CD8-positive, alpha-beta memory T cell (primary cell): Measurements from ENCODE around the gene SLC2A10. TPM values are rescaled to one million over a fixed set of nuclear protein-coding genes. Genes with fewer than 3 reads are reported as not detected.

Source experiments
- CTCF ChIA-PET: fragments of 350-600 bp; sonication (Branson Sonifier 250); formaldehyde crosslinking; loops from one replicate; lab custom pipeline; 2021; ENCODE audit warnings: antibody characterized with exemption; lab: Charles Lee
- POLR2A ChIA-PET: fragments of 350-600 bp; sonication (Branson Sonifier 250); formaldehyde crosslinking; loops from one replicate; lab custom pipeline; 2021; ENCODE audit warnings: antibody characterized with exemption; lab: Charles Lee
- DNase-seq, 5 donors: peaks; one replicate each; pipeline versions ENCODE4 v3.0.0 to v3.0.0-alpha.2; 2020 to 2022; ENCODE audit warnings: mixed read lengths in 1 of 5
- H3K27ac ChIP-seq: one replicate; pipeline ENCODE4 v1.7.0; 2013; ENCODE audit warnings: low read depth, mild to moderate bottlenecking, low read length, moderate library complexity
- H3K27me3 ChIP-seq: 2 replicates; pipeline ENCODE4 v1.7.0; 2013; ENCODE audit warnings: low read length, mild to moderate bottlenecking; ENCODE audit not compliant: insufficient read depth, poor library complexity, severe bottlenecking
- H3K36me3 ChIP-seq: 2 replicates; pipeline ENCODE4 v1.7.0; 2013; ENCODE audit warnings: mild to moderate bottlenecking, low read length, moderate library complexity; ENCODE audit not compliant: insufficient read depth
- H3K4me1 ChIP-seq: 2 replicates; pipeline ENCODE4 v1.7.0; 2013; ENCODE audit warnings: mild to moderate bottlenecking, low read length, moderate library complexity; ENCODE audit not compliant: insufficient read depth
- H3K4me3 ChIP-seq: 2 replicates; pipeline ENCODE4 v1.7.0; 2013; ENCODE audit warnings: mild to moderate bottlenecking, low read length
- H3K9me3 ChIP-seq: 2 replicates; pipeline ENCODE4 v1.7.0; 2013; ENCODE audit warnings: mild to moderate bottlenecking, low read length
- H3K27ac Mint-ChIP-seq, 8 donors: one replicate each; pipeline ENCODE4 v1.8.0; 2020 to 2021; ENCODE audit warnings: mixed read lengths in 8 of 8, mild to moderate bottlenecking in 6 of 8, inconsistent platforms in 3 of 8, moderate library complexity in 3 of 8
- H3K27me3 Mint-ChIP-seq, 2 donors: one replicate each; pipeline ENCODE4 v1.8.0; 2020 to 2021; ENCODE audit warnings: mixed read lengths in 2 of 2, mild to moderate bottlenecking in 1 of 2, moderate library complexity in 1 of 2
- H3K36me3 Mint-ChIP-seq, 3 donors: one replicate each; pipeline ENCODE4 v1.8.0; 2020 to 2021; ENCODE audit warnings: mixed read lengths in 3 of 3, inconsistent platforms in 1 of 3, mild to moderate bottlenecking in 1 of 3
- H3K4me1 Mint-ChIP-seq, 3 donors: one replicate each; pipeline ENCODE4 v1.8.0; 2020 to 2021; ENCODE audit warnings: mixed read lengths in 3 of 3, inconsistent platforms in 1 of 3, mild to moderate bottlenecking in 1 of 3
- H3K4me3 Mint-ChIP-seq, 7 donors: one replicate each; pipeline ENCODE4 v1.8.0; 2020 to 2021; ENCODE audit warnings: mixed read lengths in 7 of 7, mild to moderate bottlenecking in 6 of 7, moderate library complexity in 4 of 7, inconsistent platforms in 2 of 7
- H3K9me3 Mint-ChIP-seq, 5 donors: one replicate each; pipeline ENCODE4 v1.8.0; 2020 to 2022; ENCODE audit warnings: mixed read lengths in 5 of 5, mild to moderate bottlenecking in 3 of 5, moderate library complexity in 2 of 5, inconsistent platforms in 1 of 5
- polyA plus RNA-seq: library from polyadenylated mRNA; unstranded; fragments of 300-500 nt; fragmentation: Illumina TruSeq; gene quantifications from one replicate; pipeline ENCODE4 v1.2.3, GENCODE V29; 2021
- total RNA-seq, 2 experiments: library from RNA; stranded (reverse); gene quantifications; one replicate each; pipeline ENCODE4 v1.2.3, GENCODE V29; 2021

The SLC2A10 gene
- total RNA-seq (not detected), polyA plus RNA-seq (0.05 TPM)

GRCh38 chr20:46709459-46710152 lies at the start of gene SLC2A10:
SLC2A10 (plus strand) TSS chr20:46709649; CDS start chr20:46709737, 88 bp downstream.
- POLR2A ChIA-PET: no interaction called here
- Histone ChIP-seq H3K27me3 (peaks cover 23% of the 10 kb centered on the region), H3K4me3 (no peak within 1 kb of the TSS), H3K27ac (no peak within 1 kb of the TSS), H3K4me1 (peaks cover 5% of the 10 kb centered on the region), H3K36me3 (no peaks in the 10 kb centered on the region), H3K9me3 (no peaks in the 10 kb centered on the region)
- Mint-ChIP-seq H3K27me3 (peaks cover 43 to 79% of the 10 kb centered on the region in 2 donors), H3K4me1 (peaks cover 10 to 13% (median 12%) of the 10 kb centered on the region in 3 donors), H3K36me3 (no peaks in the 10 kb centered on the region), H3K9me3 (peaks cover 0 to 9% (median 9%) of the 10 kb centered on the region in 5 donors), H3K4me3 (peak within 1 kb of the TSS in 6 of 7 donors; percentile 57 to 86 (median 64)), H3K27ac (peak within 1 kb of the TSS in 1 of 8 donors; percentile 67)
- CTCF ChIA-PET: no interaction called here
- peak in 1 of 5 donors; percentile 5 for DNase-seq

- no peaks in the 10 kb centered on the region for H3K9me3 ChIP-seq
- peaks cover 1 to 10% (median 3%) of the 10 kb centered on the region in 3 donors for H3K36me3 Mint-ChIP-seq
- CTCF ChIA-PET: no interaction called here
- no peak overlapping the region for H3K4me3 ChIP-seq
- no peak overlapping the region for H3K27ac Mint-ChIP-seq
- DNase-seq: no peak
- H3K27ac ChIP-seq: no peak overlapping the region
- no peaks in the 10 kb centered on the region for H3K27me3 Mint-ChIP-seq
- no peaks in the 10 kb centered on the region for H3K36me3 ChIP-seq
- POLR2A ChIA-PET: no interaction called here
- no peaks in the 10 kb centered on the region for H3K4me1 ChIP-seq
- H3K4me3 Mint-ChIP-seq: no peak overlapping the region
- H3K4me1 Mint-ChIP-seq: no peaks in the 10 kb centered on the region
- no peaks in the 10 kb centered on the region for H3K27me3 ChIP-seq
- H3K9me3 Mint-ChIP-seq: peaks cover 0 to 5% (median 0%) of the 10 kb centered on the region in 5 donors
Measured at GRCh38 chr20:46660487-46660886, 49.0 kb upstream of the SLC2A10 start.

GRCh38 chr20:46661659-46662058 lies 47.8 kb upstream of the SLC2A10 start:
- H3K27ac ChIP-seq: no peak overlapping the region
- H3K4me3 ChIP-seq: no peak overlapping the region
- H3K4me1 Mint-ChIP-seq: no peaks in the 10 kb centered on the region
- H3K9me3 ChIP-seq: no peaks in the 10 kb centered on the region
- H3K27ac Mint-ChIP-seq: no peak overlapping the region
- H3K9me3 Mint-ChIP-seq: peaks cover 0 to 5% (median 0%) of the 10 kb centered on the region in 5 donors
- POLR2A ChIA-PET: no interaction called here
- DNase-seq: no peak
- CTCF ChIA-PET: no interaction called here
- H3K27me3 Mint-ChIP-seq: no peaks in the 10 kb centered on the region
- no peaks in the 10 kb centered on the region for H3K27me3 ChIP-seq
- H3K4me3 Mint-ChIP-seq: no peak overlapping the region
- H3K36me3 Mint-ChIP-seq: peaks cover 1 to 10% (median 3%) of the 10 kb centered on the region in 3 donors
- H3K36me3 ChIP-seq: no peaks in the 10 kb centered on the region
- no peaks in the 10 kb centered on the region for H3K4me1 ChIP-seq

- no peaks in the 10 kb centered on the region for H3K36me3 ChIP-seq
- H3K27me3 ChIP-seq: no peaks in the 10 kb centered on the region
- no peaks in the 10 kb centered on the region for H3K4me1 ChIP-seq
- H3K27ac ChIP-seq: no peak overlapping the region
- ChIA-PET POLR2A (no interaction called here), CTCF (no interaction called here)
- no peak overlapping the region for H3K27ac Mint-ChIP-seq
- H3K4me3 Mint-ChIP-seq: no peak overlapping the region
- no peak for DNase-seq
- no peaks in the 10 kb centered on the region for H3K4me1 Mint-ChIP-seq
- H3K9me3 ChIP-seq: no peaks in the 10 kb centered on the region
- no peak overlapping the region for H3K4me3 ChIP-seq
- H3K36me3 Mint-ChIP-seq: peaks cover 1 to 14% (median 3%) of the 10 kb centered on the region in 3 donors
- H3K27me3 Mint-ChIP-seq: no peaks in the 10 kb centered on the region
- peaks cover 0 to 5% (median 0%) of the 10 kb centered on the region in 5 donors for H3K9me3 Mint-ChIP-seq
Measured at GRCh38 chr20:46663531-46663930, 45.9 kb upstream of the SLC2A10 start.

GRCh38 chr20:46665602-46666001 lies 43.8 kb upstream of the SLC2A10 start:
- no peaks in the 10 kb centered on the region for H3K4me1 Mint-ChIP-seq
- H3K27me3 Mint-ChIP-seq: no peaks in the 10 kb centered on the region
- no peaks in the 10 kb centered on the region for H3K36me3 ChIP-seq
- no peak overlapping the region for H3K4me3 Mint-ChIP-seq
- peaks cover 0 to 4% (median 4%) of the 10 kb centered on the region in 5 donors for H3K9me3 Mint-ChIP-seq
- no peak overlapping the region for H3K27ac ChIP-seq
- ChIA-PET POLR2A (no interaction called here), CTCF (no interaction called here)
- no peaks in the 10 kb centered on the region for H3K27me3 ChIP-seq
- no peaks in the 10 kb centered on the region for H3K4me1 ChIP-seq
- no peak for DNase-seq
- H3K27ac Mint-ChIP-seq: no peak overlapping the region
- no peaks in the 10 kb centered on the region for H3K9me3 ChIP-seq
- no peak overlapping the region for H3K4me3 ChIP-seq
- H3K36me3 Mint-ChIP-seq: peaks cover 1 to 18% (median 10%) of the 10 kb centered on the region in 3 donors

GRCh38 chr20:46666306-46666705 lies 43.1 kb upstream of the SLC2A10 start:
- ChIA-PET CTCF (no interaction called here), POLR2A (no interaction called here)
- no peaks in the 10 kb centered on the region for H3K9me3 ChIP-seq
- H3K4me1 Mint-ChIP-seq: no peaks in the 10 kb centered on the region
- H3K27ac Mint-ChIP-seq: no peak overlapping the region
- H3K4me3 ChIP-seq: no peak overlapping the region
- no peaks in the 10 kb centered on the region for H3K27me3 ChIP-seq
- no peak overlapping the region for H3K4me3 Mint-ChIP-seq
- H3K27ac ChIP-seq: no peak overlapping the region
- no peaks in the 10 kb centered on the region for H3K4me1 ChIP-seq
- H3K9me3 Mint-ChIP-seq: peaks cover 0 to 10% (median 7%) of the 10 kb centered on the region in 5 donors
- no peaks in the 10 kb centered on the region for H3K36me3 ChIP-seq
- DNase-seq: no peak
- peaks cover 0 to 1% of the 10 kb centered on the region in 2 donors for H3K27me3 Mint-ChIP-seq
- H3K36me3 Mint-ChIP-seq: peaks cover 1 to 17% (median 11%) of the 10 kb centered on the region in 3 donors

- Mint-ChIP-seq H3K27ac (no peak overlapping the region), H3K36me3 (peaks cover 1 to 21% (median 13%) of the 10 kb centered on the region in 3 donors), H3K27me3 (peaks cover 0 to 2% of the 10 kb centered on the region in 2 donors), H3K4me3 (no peak overlapping the region), H3K4me1 (no peaks in the 10 kb centered on the region), H3K9me3 (peaks cover 0 to 12% (median 7%) of the 10 kb centered on the region in 5 donors)
- ChIA-PET CTCF (no interaction called here), POLR2A (no interaction called here)
- DNase-seq: no peak
- H3K4me3 ChIP-seq: no peak overlapping the region
- H3K36me3 ChIP-seq: no peaks in the 10 kb centered on the region
- H3K27ac ChIP-seq: no peak overlapping the region
- no peaks in the 10 kb centered on the region for H3K9me3 ChIP-seq
- no peaks in the 10 kb centered on the region for H3K27me3 ChIP-seq
- H3K4me1 ChIP-seq: no peaks in the 10 kb centered on the region
Measured at GRCh38 chr20:46666818-46667515, 42.5 kb upstream of the SLC2A10 start.

- H3K36me3 Mint-ChIP-seq: peaks cover 1 to 19% (median 11%) of the 10 kb centered on the region in 3 donors
- peaks cover 0 to 12% (median 7%) of the 10 kb centered on the region in 5 donors for H3K9me3 Mint-ChIP-seq
- H3K4me3 ChIP-seq: no peak overlapping the region
- H3K9me3 ChIP-seq: no peaks in the 10 kb centered on the region
- ChIA-PET CTCF (interaction anchor here (0.9 kb wide), 1 partner anchor 12 kb away, joined by 3 read pairs; no protein-coding TSS in a partner anchor), POLR2A (no interaction called here)
- DNase-seq: no peak
- H3K27me3 Mint-ChIP-seq: peaks cover 0 to 6% of the 10 kb centered on the region in 2 donors
- H3K27ac ChIP-seq: no peak overlapping the region
- no peak overlapping the region for H3K4me3 Mint-ChIP-seq
- H3K36me3 ChIP-seq: no peaks in the 10 kb centered on the region
- H3K27ac Mint-ChIP-seq: no peak overlapping the region
- H3K4me1 ChIP-seq: no peaks in the 10 kb centered on the region
- no peaks in the 10 kb centered on the region for H3K4me1 Mint-ChIP-seq
- no peaks in the 10 kb centered on the region for H3K27me3 ChIP-seq
Measured at GRCh38 chr20:46670228-46670584, 39.2 kb upstream of the SLC2A10 start.
